Thyroid gland (tissue), 4 donors: ENCODE data around the gene EDRF1. TPM values are rescaled to one million over a fixed set of nuclear protein-coding genes. Genes with fewer than 3 reads are reported as not detected.

Source experiments
- DNase-seq, 2 donors: peaks; one replicate each; pipeline ENCODE4 v3.0.0-alpha.2; 2019
- H3K27ac ChIP-seq, 3 donors: fragments of 200-600 bp; sonication (generic); 1 replicate in 2 of 3; 2 replicates in 1 of 3; pipeline ENCODE4 v1.5.1; 2016 to 2019; ENCODE audit warnings: mild to moderate bottlenecking in 1 of 3, moderate library complexity in 1 of 3
- H3K27me3 ChIP-seq: fragments of 200-600 bp; sonication (generic); one replicate; pipeline ENCODE4 v1.5.1; 2019
- H3K36me3 ChIP-seq, 2 donors: fragments of 200-600 bp; sonication (generic); one replicate each; pipeline ENCODE4 v1.5.1; 2016 to 2019
- H3K4me1 ChIP-seq, 2 donors: fragments of 200-600 bp; sonication (generic); one replicate each; pipeline ENCODE4 v1.5.1; 2017 to 2019
- H3K4me3 ChIP-seq, 3 donors: fragments of 200-600 bp; sonication (generic); replicated peaks in 1 of 3; 1 replicate in 2 of 3; 2 replicates in 1 of 3; pipeline ENCODE4 v1.5.1; 2016; ENCODE audit warnings: mild to moderate bottlenecking in 1 of 3
- H3K9me3 ChIP-seq: fragments of 200-600 bp; sonication (generic); one replicate; pipeline ENCODE4 v1.5.1; 2017
- CTCF ChIP-seq, 6 experiments: fragments of 200-600 bp in 3 of 6; fragments of 450-650 bp in 3 of 6; sonication (generic) in 3 of 6; IDR thresholded peaks; one replicate each; pipeline ENCODE4 v1.5.1; 2016 to 2019; ENCODE audit warnings: antibody characterized with exemption in 6 of 6, mild to moderate bottlenecking in 2 of 6, inconsistent platforms in 1 of 6, moderate library complexity in 1 of 6
- POLR2A ChIP-seq, 2 donors: fragments of 450-650 bp; IDR thresholded peaks; one replicate each; pipeline ENCODE4 v1.6.1; 2017; ENCODE audit warnings: antibody characterized with exemption in 2 of 2, mild to moderate bottlenecking in 2 of 2, moderate library complexity in 1 of 2
- WGBS, 2 donors: methylation state at CpG; one replicate each; pipeline ENCODE4 v1.1.5; 2017; 5-methylcytosine and 5-hydroxymethylcytosine counted together
- intact Hi-C: fragments of 100-400 bp; cut with DNase I; formaldehyde crosslinking; loops from one replicate; pipeline ENCODE4 v1.15.1; 2023
- total RNA-seq, 4 donors: library from RNA; depleted of rRNA; stranded (reverse); fragments of >200 nt; gene quantifications; one replicate each; pipeline ENCODE4 v1.2.3, GENCODE V29; 2016

EDRF1 gene
- total RNA-seq, 4 donors from 2014 or later = 23.2 to 35.5 (median 30.9) TPM

GRCh38 chr10:125756196-125756595, 36.7 kb downstream of the EDRF1 start:
- H3K4me3 ChIP-seq = no peak overlapping the region
- no peak for TF ChIP-seq POLR2A (IDR thresholded peaks at IDR 0.05)
- no peak for TF ChIP-seq CTCF (IDR thresholded peaks at IDR 0.05)
- DNase-seq = no peak
- H3K27ac ChIP-seq = no peak overlapping the region
- H3K36me3 ChIP-seq = peaks cover 12 to 34% of the 10 kb centered on the region in 2 donors
- H3K27me3 ChIP-seq = no peaks in the 10 kb centered on the region
- intact Hi-C loops = no loop called here
- 84 to 87% methylated on average over 5 of the region's 5 CpGs for WGBS, 2 donors
- no peaks in the 10 kb centered on the region for H3K4me1 ChIP-seq
- H3K9me3 ChIP-seq = no peaks in the 10 kb centered on the region

GRCh38 chr10:125756853-125757487, 37.5 kb downstream of the EDRF1 start:
- H3K27ac ChIP-seq = no peak overlapping the region
- H3K4me1 ChIP-seq = no peaks in the 10 kb centered on the region
- H3K4me3 ChIP-seq = no peak overlapping the region
- DNase-seq = no peak
- H3K36me3 ChIP-seq = peaks cover 12 to 28% of the 10 kb centered on the region in 2 donors
- H3K27me3 ChIP-seq = no peaks in the 10 kb centered on the region
- no peaks in the 10 kb centered on the region for H3K9me3 ChIP-seq
- intact Hi-C loops = no loop called here
- WGBS, 2 donors = 95% methylated on average over 5 of the region's 5 CpGs
- TF ChIP-seq POLR2A (IDR thresholded peaks at IDR 0.05) (no peak), CTCF (IDR thresholded peaks at IDR 0.05) (no peak)

- Histone ChIP-seq H3K27ac (no peak overlapping the region), H3K9me3 (no peaks in the 10 kb centered on the region), H3K4me1 (no peaks in the 10 kb centered on the region), H3K4me3 (no peak overlapping the region), H3K27me3 (no peaks in the 10 kb centered on the region), H3K36me3 (peaks cover 12 to 29% of the 10 kb centered on the region in 2 donors)
- intact Hi-C loops = no loop called here
- no peak for TF ChIP-seq CTCF (IDR thresholded peaks at IDR 0.05)
- no peak for TF ChIP-seq POLR2A (IDR thresholded peaks at IDR 0.05)
- no peak for DNase-seq
- 91 to 96% methylated on average over 4 of the region's 4 CpGs for WGBS, 2 donors
These were observed 38.2 kb downstream of the EDRF1 start for GRCh38 chr10:125757742-125758141.

- DNase-seq = no peak
- no peaks in the 10 kb centered on the region for H3K9me3 ChIP-seq
- H3K27ac ChIP-seq = no peak overlapping the region
- WGBS, 2 donors = 49 to 55% methylated on average over 1 of the region's 1 CpG
- H3K27me3 ChIP-seq = no peaks in the 10 kb centered on the region
- TF ChIP-seq POLR2A (IDR thresholded peaks at IDR 0.05) = no peak
- no peak for TF ChIP-seq CTCF (IDR thresholded peaks at IDR 0.05)
- intact Hi-C loops = no loop called here
- H3K4me3 ChIP-seq = no peak overlapping the region
- no peaks in the 10 kb centered on the region for H3K4me1 ChIP-seq
- H3K36me3 ChIP-seq = peaks cover 19 to 29% of the 10 kb centered on the region in 2 donors
These were observed 42.5 kb downstream of the EDRF1 start for GRCh38 chr10:125761961-125762360.

GRCh38 chr10:125762692-125763648, 43.5 kb downstream of the EDRF1 start:
- Histone ChIP-seq H3K9me3 (no peaks in the 10 kb centered on the region), H3K27me3 (no peaks in the 10 kb centered on the region), H3K4me1 (peaks cover 0 to 2% of the 10 kb centered on the region in 2 donors), H3K4me3 (no peak overlapping the region), H3K36me3 (peaks cover 19 to 29% of the 10 kb centered on the region in 2 donors), H3K27ac (no peak overlapping the region)
- TF ChIP-seq CTCF (IDR thresholded peaks at IDR 0.05) (no peak), POLR2A (IDR thresholded peaks at IDR 0.05) (no peak)
- 90 to 94% methylated on average over 24 of the region's 24 CpGs for WGBS, 2 donors
- no peak for DNase-seq
- intact Hi-C loops = no loop called here
